ENCODE data around the gene C4BPA.

DNA sequence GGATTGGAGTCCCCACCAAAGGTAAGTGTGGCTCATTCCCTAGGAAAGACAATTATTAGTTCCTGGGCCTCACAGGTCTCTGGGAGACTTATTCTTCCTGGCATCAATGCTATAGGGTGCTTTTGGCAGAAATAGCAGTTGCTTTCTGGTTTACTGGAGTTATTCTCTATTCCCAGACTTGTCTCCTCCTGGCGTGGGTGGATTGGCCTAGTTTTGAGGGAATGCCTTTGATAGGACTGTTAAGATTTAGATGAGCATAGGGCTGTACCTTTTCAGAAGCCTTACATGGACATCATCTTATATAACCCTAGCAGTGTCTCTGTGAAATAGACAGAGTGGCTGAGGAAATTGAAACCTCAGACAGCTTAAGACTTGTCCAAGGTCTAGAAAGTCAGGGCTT is 42.0 kb upstream of the C4BPA start:
- TF ChIP-seq, protein P1, sequence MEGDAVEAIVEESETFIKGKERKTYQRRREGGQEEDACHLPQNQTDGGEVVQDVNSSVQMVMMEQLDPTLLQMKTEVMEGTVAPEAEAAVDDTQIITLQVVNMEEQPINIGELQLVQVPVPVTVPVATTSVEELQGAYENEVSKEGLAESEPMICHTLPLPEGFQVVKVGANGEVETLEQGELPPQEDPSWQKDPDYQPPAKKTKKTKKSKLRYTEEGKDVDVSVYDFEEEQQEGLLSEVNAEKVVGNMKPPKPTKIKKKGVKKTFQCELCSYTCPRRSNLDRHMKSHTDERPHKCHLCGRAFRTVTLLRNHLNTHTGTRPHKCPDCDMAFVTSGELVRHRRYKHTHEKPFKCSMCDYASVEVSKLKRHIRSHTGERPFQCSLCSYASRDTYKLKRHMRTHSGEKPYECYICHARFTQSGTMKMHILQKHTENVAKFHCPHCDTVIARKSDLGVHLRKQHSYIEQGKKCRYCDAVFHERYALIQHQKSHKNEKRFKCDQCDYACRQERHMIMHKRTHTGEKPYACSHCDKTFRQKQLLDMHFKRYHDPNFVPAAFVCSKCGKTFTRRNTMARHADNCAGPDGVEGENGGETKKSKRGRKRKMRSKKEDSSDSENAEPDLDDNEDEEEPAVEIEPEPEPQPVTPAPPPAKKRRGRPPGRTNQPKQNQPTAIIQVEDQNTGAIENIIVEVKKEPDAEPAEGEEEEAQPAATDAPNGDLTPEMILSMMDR (IDR thresholded peaks at IDR 0.05; ENCODE audit: insufficient read depth, low read length, poor library complexity, severe bottlenecking) = no peak
- TF ChIP-seq EZH2phosphoT487 (conservative IDR thresholded peaks at IDR 0.05; ENCODE audit: low read length) = no peak
